GM13977 (cell line): ENCODE data around the gene CLIC3.

Source experiments
- DNase-seq: peaks from one replicate; pipeline ENCODE4 v3.0.0; 2012; ENCODE audit warnings: low spot score
- CTCF ChIP-seq: IDR thresholded peaks from 2 replicates; pipeline ENCODE4 v1.5.1; 2012; ENCODE audit warnings: mild to moderate bottlenecking, control low read depth; ENCODE audit not compliant: insufficient read depth; ENCODE audit errors: extremely low read depth, missing control alignments
- in situ Hi-C: fragments of 300-500 bp; cut with MboI; formaldehyde crosslinking; loops from one replicate; pipeline ENCODE4 v1.12.0; 2022; ENCODE audit warnings: low sequenced_read_pairs, low pct_unique_long_range_greater_than_20kb, mixed read lengths, inconsistent platforms; ENCODE audit not compliant: unreplicated experiment

The CLIC3 gene

DNA sequence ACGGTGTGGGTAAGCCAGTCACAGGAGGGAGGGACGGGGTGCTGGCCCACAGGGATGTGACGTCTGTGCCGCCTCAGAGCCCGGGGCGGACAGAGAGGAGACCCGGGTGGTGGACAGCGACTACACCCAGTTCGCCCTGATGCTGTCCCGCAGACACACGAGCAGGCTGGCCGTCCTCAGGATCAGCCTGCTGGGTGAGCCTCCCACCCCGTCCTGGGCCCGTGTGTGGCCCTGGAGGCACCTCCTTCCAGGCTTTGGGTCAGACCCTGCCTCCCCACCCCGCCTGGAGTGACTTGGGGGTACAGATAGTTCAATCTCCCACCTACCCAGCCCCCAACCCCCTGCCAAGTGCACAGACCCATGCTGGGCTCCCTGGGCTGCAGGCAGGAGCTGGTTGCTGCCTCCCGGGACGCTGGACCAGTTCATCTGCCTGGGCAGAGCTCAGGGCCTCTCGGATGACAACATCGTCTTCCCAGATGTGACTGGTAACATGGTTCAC, 42.5 kb downstream of the CLIC3 start:
- no peak for TF ChIP-seq CTCF
- no peak for DNase-seq
- in situ Hi-C loops, result no loop called here

- no peak for DNase-seq
- in situ Hi-C loops, result no loop called here
- TF ChIP-seq CTCF, result no peak
Measured at GRCh38 chr9:136952876-136953770, 43.2 kb downstream of the CLIC3 start.

DNA sequence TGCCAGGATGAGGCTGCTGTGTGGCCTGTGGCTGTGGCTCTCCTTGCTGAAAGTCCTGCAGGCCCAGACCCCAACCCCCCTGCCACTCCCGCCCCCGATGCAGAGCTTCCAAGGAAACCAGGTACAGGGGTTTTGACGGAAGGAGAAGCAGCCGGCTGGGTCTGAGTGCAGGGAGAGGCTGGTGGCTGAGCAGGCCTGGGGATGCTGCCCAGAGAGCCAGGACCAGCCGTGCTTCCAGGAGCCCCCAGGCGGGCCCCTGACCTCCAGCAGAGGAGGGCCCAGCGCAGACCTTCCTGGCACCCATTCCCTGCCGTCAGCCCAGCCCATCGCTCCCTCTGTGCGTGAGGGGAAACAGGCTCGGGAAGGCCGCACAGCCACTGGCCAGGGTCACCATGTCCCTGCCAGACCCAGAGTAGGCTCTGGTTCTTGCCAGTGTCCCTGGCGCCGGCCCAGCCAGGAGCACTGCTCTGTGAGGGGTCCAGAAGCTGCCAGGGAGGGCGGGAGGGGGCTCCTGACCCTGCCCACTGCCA, 44.0 kb downstream of the CLIC3 start:
- no peak for TF ChIP-seq CTCF
- DNase-seq, result no peak
- in situ Hi-C loops, result no loop called here

DNA sequence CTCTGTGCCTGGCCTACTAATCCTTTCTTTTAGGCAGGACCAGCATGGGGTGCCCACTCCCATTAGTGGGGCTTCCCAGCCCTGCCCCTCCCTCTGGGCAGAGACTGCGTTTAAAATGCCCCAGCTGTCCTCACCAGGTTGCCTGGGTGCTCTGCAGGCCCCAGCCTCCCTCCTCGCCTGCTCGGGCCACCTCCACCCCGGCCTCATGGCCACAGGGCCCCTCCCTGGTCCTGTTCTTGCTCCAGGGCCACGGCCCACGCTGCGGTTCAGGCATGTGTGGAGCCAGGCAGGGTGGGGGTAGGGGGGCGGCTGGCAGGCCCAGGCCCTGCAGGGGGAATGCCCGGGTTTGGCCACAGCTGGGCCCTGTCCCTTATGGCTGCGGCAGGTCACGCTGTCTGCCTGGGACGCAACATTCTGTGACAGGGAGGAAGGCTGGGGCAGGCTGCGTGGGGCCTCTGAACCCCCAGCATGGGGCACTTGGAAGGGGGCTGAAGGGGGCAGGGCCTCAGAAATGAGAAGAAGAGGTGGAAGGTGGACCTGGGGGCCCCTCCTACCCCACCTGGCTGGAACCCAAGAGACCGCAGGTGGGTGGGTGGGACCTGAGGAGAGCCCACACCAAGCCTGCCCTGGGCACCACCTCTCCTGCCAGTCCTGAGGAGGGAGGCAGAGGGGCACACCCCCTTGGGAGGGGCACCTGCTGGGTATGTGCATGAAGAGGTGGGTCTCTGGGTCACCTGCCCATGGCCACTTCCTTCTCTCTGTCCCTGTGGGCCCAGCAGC, 44.6 kb downstream of the CLIC3 start, which contains the start of gene LCN12:
Gene LCN12, plus strand, starts transcription at position 733 of the 780 bp plus-strand sequence. CDS start 55 bp downstream, outside the sequence.
- no peak for DNase-seq
- TF ChIP-seq CTCF, result no peak
- in situ Hi-C loops, result no loop called here

DNA sequence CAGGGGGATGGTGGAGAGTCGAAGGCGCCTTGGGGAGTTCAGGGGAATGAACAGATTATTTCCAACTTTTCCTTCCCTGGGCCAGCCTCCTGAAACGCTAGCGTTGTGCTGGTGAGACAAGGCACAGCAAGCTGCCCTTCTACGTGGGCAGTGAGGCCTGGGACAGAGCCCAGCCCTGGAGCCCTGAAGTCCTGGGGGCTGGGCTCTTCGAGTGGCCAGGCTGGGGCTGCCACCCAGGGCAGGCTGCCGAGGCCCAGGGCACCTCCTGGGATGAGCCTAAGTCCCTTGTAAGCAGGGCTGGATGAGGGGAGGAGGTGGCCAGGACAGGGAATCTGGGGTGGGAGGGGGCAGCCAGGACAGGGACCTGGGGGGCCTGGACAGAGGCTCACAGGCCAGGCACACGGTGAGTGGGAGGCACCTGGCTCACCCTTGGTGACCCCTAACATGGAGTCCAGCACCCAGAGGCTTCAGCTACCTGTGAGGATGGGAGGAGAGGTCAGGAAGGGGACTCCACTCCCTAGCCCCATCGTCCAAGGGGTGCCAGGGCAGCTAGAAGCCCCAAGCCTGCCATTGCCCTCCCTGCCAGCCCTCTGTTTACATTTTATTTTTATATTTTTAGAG, 45.6 kb downstream of the CLIC3 start:
- DNase-seq, result no peak
- in situ Hi-C loops, result no loop called here
- TF ChIP-seq CTCF, result no peak

DNA sequence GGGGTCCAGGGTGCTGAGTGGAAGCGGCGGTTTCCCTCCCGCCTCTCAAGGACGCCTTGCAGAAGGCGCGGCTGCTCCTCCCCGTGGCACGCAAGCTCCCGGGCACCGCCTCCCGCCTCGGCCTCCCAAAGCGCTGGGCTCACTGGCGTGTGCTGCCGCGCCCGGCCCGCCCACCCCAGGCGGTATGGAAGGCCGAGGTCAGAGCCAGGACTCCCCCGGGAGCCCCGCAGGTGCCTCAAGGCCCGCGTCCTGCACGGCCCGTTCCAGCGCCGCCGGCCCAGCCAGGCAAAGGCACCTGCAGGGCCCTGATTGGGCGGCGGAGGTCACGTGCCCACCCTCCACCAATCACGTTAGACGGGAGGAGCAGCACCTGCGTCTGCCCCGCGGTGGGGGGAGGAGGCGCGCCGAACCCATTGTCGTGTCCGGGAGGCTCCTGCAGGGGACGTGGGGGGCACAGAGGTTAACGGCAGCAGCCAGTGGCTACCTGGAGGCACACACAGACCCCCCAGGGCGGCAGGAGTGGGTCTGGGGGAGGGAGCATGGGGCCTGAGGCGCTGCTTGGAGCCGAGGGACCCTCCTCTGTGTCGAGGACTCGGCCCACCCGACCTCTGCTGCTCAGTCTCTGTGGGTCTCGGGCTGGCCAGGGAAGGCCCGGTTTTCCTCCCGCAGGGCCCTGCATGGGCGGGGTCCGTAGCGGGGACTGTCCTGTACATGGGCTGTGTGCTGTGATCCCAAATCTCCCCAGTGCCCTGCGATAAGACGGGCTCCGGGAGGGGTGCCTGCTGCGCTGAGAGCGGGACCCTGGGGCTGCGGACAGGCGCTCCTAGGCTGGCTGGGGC, 46.3 kb downstream of the CLIC3 start:
- peak; percentile 100 for DNase-seq
- in situ Hi-C loops, result no loop called here
- TF ChIP-seq CTCF, result peak; percentile 21
